Stimulated activated CD4-positive, alpha-beta T cell treated with anti-CD3 and anti-CD28 coated beads, TNF-alpha, amount 100 ng/mL, for 24 hours (primary cell): ENCODE measurements around the gene SFT2D3.

Experiments used
- DNase-seq, 3 experiments: peaks; one replicate each; pipeline ENCODE4 v3.0.0-alpha.2; 2020; ENCODE audit warnings: low read depth in 3 of 3

The SFT2D3 gene

DNA sequence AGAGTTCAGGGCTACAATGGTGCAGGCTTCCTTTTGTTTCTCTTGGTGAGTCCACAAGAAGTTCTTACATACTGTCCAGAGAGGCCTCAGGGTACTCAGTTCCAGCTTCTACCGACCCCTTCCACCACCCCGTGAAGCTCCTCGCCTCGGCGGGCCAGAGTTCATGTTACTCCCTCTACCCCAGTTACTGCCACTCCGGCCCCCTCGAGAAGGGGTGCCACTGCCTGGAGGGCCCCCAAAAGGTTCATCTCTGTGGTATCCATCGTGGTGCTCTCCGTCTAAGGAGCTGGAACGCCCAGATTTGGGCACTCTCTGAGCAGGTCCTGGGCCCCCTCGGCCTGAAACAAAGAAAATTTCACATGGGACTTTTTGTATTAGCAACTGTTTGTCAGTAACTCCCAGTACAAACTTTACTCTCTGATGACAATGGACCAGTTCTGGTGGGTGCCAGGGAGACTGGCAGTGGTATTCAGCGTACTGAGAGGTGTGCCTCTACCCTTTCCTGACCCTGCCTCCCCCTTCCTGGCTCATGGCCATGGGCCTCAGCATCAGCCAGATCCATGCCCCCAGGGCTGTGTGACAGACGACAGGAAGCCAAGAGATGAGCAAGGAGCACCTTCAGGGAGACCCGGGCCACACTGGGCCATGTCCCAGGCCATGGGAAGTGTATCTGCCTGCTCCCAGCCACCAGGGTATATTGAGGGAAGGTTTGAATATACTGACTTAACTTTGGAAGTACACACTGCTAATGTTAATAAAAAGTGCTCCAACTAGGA lies 5.1 kb downstream of the SFT2D3 start:
- no peak for DNase-seq

DNA sequence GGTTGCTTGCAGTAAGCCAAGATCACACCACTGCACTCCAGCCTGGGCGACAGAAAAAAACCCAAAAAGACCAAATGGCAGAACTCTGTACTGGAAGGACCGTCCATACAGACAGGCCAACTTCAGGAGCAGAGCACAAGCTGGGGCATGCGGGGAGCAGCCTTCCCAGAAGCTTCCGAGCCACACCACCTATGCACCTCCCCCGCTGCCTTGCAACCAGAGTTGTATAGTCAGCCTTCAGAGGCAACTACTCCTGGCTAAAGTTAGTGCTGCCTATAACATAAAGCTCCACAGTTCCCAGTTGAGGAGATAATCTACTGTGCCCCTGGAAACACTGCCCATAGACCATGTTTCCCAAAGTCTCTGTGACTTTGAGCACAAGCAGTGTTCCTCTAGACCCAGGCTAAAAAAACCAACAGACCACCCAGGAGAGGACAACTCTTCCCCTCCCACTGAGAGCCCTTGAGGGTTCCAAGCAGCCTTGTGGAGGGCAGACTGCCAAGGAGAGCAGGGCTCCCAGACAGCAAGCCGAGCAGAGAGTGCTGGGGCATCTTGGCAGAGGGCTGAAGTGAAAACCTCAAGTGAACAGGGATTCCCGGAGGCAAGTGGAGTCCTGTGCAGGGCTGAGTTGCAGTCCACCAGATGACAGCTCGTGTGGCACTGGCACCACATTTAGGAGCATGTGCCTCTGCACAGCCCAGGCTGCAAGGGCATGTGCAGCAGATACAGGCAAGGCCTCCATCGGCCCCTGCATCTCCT lies 6.8 kb downstream of the SFT2D3 start:
- DNase-seq = no peak

DNA sequence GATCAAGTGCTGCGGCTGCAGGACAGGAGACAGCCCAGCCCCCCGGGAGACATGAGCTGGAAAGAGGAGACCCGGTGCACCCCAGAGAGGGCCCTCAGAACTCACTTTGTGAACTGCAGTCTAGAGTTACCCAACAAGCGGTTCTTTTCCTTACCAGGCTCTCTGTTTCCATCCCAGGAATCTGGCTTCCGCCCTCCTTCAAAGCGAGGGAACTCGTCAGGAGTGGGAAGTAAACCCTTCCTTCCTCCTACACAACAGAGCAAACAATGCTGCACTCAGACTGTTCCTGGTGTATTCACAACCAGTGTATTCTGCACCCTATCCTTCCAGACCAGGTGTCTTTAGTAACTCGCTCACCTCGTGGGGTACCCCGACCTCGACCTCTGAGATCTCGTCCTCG lies 8.0 kb downstream of the SFT2D3 start:
- no peak for DNase-seq

DNA sequence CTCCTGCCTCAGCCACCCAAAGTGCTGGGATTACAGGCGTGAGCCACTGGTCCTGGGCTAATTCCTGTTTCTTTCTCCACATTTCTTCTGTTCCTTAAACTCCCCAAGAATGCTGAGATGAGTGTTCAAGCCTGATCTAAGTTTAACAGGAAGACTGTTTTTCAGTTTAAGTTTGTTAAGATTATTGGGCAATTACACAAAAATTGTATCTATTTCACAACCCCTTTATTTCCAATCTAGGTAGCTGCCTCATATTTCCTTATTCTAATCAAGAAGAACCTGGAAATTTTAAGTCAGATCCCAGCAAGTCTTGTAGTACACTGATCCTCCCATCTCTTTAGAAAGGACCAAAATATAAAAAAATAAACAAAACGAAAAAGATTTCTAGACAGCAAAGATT lies 11.7 kb downstream of the SFT2D3 start:
- no peak for DNase-seq

DNA sequence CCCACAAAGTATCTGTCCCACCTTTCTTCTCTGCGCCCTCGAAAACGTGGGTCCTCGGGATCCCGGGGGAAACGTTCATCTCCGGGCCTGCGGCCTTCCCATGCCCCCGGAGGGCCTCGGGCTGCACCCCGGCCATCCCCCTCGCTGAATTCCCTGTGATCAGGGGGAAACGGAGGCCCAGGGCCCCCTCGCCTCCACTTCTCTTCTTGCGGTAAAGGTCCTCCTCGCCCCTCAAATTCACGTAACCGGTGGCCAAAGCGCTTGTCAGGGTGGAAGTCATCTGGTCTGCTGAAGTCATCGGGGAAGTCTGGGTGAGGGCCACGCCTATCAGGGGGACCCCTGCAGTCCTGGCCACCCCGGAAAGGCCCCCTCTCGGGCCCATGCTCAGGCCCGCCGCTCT lies 12.3 kb downstream of the SFT2D3 start:
- DNase-seq = no peak

DNA sequence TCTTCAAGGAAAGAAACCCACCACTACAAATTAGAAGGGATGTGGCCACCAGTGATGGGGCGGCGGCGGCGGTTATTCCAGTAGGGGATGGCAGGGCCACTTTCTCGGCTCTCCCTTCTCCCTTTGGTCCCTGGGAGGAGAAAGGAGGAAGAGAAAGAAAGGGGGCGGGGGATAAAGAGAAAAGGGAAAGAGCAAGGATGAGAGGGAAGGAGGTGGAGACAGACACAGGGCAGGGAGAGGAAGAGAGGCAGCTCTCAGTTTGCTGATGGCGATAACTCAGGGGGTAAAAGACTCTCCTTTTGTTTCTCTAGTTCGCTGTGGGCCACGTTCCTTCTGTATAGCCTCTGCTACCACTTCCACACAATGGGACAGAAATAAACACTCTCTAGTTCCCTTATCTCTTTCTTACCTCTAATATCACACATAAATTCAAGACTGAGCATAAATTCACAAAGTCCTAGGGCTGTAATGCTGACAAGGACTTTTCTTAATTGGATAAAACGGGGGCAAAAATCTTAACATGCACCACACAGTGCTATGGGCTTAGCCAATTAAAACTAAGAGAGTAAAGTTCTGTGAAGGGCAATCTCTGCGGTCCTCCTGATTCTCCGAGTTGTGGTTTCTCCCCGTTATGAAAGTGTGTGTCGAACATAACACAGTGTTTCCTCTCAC lies 14.6 kb downstream of the SFT2D3 start:
- no peak for DNase-seq

DNA sequence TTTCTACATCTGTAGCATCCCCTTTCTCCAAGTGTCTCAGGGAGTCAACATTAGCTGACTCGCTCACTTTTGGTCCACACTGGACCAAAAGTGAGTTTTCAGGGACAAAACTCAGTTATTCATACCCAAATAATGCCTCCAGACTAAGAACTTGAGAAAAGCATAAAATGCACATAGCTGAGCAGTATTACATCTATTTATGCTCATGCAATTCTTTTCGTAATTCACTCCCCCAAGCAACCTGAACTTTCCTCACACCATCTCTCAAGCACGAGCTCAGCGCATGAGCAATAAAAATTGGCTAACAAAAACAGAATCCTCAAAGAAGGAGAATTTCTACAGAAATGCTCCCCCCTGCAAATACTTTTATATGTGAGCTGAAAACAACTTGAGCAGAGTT lies 17.0 kb downstream of the SFT2D3 start:
- DNase-seq = no peak

DNA sequence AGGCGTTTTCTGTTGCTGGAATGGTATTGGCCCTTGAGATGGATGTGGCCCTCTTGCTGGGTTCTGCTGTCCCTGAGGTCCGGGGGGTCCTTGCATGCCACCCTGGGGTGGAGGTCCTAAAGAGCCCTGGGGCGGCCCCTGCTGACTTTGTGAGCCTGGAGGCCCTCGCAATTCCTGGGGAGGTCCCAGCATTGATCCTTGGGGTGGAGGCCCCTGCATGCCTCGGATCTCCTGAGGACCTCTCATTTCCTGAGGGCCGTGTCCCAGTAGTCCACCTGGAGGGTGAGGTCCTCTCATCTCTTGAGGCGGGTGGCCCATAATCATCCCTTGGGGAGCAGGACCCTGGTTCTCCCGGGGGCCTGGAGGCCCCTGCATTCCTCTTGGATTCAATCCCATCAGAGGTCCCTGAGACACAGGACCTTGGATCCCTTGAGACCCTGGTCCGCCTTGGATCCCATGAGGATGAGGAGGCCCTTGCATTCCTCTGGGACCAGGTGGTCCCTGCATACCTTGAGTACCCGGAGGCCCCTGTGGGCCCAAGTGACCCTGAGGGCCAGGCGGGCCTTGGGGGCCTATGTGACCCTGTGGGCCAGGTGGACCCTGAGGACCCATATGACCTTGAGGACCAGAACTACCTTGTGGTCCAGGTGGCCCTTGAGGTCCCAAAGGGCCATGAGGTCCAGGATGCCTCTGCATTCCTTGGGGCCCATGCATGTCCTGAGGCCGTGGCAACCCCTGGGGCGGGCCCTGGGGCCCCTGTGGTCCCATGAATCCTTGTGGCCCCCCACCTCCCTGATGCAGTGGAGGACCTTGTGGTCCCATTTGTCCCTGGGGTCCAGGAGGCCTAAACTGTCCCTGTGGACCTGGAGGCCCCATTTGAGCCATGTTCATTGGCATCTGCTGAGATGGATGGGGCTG lies 18.3 kb downstream of the SFT2D3 start:
- DNase-seq = no peak

DNA sequence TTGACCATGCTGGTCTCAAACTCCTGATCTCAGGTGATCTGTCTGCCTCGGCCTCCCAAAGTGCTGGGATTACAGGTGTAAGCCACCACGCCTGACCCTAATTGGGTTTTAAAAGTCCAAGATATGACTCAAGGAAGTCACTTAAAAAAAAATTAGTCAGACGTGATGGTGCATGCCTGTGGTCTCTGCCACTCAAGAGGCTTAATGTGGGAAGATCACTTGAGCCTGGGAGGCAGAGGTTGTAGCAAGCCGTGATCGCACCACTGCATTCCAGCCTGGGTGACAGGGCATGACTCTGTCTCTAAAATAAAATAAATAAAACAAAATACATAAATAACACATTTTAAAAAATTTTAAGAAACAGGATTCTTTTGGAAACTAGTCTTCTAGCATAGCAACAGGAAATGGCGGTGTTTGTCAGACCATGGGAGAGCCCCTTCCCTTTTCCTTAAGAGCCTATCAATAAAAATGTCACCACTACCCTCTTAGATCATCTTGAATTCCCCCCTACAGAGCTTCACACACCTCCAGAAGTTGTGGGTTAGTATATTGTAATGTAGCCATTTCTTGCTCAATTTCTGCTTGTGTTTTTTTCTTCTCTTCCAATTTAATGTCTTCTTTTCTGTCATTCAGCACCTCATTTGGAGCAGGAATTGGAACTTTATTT lies 20.1 kb downstream of the SFT2D3 start:
- DNase-seq = no peak

DNA sequence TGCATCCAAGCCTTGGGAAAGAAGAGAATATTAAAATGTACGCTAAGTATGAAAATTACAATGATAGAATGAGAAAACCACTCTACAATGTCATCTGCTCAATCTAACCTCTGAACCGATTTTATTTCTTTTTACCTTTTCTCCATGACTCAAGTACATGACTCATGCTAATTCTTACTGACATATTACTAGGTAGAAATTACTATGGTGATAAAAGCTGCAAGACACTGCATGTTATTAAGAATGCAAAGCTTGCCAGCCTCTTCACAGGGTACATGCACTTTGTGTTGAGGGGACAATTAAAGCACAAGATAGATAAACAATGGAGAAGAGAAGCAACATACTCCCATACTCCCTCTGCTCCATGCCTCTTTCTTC lies 20.7 kb downstream of the SFT2D3 start:
- DNase-seq = no peak

DNA sequence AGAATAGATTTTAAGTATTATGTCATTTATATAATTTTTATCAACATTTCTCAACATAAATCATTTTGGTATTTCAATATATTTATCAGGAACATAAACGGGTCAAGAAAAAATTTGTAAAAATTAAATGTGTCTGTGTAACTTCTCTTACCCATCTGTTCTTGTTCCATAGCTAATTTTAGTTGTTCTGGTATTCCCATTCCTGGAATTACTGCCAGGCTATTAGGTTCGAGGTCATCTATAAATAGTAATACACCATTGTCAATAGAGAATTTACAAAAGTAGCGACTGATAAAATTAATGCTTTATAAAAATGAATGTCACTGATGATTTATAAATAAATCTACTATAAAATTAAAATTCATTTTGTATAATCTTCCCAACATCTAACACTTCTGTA lies 21.5 kb downstream of the SFT2D3 start:
- DNase-seq = no peak

DNA sequence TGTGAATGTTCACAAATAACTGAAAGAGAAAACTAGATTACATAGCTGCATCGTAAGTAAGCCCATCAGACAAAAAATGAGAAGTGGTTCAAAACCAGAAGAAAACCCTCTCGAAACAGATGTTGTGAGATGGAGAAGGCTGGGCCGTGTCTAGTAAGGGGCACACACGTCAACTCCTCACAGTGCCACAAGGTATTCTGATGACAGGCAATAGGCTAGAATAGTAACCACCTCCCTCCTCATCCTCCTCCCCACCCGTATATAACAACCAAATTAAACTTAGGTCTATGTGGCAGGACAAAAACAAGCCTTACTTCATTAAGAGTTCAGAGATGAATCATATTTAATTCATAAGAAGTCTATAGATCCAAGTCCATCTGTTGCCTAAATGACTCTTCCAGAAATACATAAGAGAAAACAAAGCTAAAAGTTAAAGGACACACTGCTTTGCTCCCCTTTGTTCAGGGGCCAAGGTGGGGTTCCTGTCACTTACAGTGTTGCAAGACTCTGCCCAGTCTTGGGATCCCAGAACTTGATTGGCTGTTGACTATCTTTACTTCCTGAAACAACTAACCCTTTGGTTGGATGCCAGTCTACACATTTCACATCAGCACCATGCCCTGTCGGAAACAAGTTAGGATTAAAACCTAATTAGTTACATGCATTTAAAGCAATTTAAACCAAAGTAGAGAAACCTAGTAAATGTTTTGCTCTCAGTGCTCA lies 25.0 kb downstream of the SFT2D3 start:
- no peak for DNase-seq

DNA sequence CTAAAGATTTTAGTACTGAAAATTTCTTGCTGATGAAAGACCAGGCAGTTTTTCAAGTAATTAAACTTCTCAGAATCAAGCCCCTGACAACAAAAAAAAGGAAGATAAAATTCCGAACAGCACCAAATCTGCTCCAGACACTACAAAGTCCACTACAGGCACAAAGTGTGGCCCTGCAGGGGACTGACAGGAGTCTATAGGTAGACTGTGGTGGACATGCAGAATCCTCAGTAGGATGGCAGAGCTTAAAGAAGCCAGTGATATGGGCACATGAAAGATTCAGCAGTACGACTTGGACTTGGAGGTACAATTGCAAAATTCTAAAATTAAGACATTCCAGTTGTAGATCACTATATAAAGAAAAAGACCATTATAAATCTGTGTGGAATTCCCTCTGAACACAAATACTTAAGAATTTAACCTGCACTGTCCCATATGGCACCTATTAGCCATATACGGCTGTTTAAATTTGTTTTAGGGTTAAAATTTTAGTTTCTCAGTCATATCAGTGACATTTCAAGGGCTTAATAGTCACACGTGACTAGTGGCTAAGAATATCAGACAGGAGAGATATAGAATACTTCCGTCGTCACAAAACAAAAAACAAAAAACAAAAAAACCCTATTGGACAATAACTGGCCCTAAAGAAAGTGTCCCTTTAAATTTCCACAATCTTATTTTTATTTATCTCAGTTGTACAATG lies 32.0 kb downstream of the SFT2D3 start:
- no peak for DNase-seq

DNA sequence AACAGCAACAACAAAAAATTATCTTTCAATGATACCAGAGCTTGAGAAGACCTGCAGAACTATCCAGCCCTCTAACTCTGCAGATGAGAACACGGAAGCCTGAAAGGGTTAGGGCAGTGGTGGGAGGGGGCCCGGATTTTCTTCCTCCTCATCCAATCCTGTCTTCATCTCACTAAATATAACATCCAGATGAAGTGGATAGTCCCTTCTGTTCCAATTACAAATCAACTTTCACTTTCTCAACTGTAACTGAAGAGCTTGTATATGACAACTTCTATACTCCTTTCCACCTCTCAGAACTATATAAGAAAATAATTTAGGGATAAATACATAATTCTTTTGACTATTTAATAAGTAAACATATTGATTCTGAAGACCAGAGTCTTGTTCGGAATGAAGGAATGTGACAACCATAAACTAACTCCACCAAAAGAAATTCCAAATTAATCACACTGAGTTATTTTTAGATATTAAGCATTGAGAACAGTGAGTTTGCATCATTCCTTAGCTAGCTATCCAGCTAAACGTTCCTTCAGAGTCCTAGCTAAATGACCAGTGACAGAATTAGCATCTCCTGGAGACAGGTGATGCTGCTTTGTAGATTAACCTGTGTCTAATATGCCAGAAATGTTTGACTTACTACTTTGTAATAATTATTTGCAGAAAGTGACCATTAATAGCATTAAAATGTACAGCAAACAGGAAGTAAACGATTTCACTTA lies 32.7 kb downstream of the SFT2D3 start:
- DNase-seq = no peak

DNA sequence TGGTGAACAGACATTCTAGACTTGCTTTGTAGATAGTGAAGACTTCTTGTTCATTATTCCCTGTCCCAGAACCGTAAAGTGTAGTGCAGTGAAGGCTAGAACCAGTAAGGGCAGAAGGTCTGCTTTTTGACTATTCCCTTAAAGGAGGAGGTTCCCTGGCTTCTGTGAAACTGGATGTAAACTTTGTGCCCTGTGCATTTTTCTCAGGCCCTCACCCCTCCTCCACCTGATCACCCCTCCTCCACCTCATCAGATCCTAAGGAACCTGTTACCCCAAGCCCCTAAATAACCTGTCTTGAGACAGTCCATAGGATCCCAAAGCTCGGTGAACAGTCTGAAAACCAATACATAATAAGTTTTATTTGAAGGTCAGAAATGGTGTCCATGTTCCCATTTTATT lies 33.7 kb downstream of the SFT2D3 start:
- no peak for DNase-seq

DNA sequence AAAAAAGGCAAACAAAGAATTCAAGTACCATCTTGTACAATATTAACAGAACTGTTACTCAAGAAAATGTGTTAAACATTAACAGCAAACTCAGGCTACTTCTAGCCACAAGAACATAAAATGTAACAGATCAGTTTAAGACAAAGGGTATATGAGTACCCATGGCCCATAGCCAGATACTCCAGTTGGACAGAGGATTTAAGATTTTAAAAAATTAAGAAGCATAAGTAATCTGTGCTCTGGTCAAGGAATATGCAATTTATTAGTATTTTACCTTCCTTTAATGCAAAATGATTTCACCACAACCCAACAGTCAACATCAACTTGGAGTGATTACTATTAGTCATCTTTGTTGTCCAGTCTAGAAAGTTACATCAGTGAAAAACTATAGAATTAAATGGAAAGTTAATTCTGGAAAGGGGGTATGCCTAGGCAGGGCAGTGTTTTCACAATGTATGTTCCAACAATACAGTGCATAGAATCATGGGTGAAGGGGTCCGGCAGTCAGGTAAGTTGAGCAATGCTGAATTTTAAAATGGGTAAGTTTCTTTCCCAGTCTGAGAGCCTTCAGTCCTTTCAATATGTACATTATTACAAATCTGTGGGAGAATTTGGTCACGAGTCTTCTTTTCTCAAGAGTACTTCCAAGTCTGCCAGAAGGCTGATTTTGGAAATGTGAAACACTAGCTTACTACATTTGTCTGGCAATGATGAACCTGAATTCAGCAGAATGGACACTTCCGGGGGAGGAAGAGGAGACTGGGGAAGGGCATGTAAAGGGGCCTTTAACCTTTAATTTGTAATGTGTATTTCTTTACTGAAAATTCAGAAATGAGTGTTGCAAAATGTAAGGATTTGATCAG lies 34.5 kb downstream of the SFT2D3 start:
- DNase-seq = no peak

DNA sequence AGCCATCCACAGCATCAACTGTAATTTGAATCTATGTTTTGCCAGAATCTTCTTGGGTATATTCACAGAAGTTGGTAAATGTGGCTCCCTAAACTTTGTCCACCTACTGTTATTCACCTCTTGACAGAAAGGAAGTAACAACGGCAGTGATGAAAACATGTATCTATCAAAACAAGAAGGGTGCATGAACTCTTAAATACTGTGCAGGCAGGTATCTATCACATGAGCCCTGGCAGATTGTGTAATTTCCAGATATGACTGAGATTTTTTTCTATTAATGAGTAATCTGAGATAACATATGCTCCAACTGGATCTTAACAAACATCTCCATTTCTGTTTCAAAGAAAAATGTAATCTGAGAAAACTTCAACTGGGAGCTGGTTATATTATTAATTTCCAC lies 36.6 kb downstream of the SFT2D3 start:
- no peak for DNase-seq

DNA sequence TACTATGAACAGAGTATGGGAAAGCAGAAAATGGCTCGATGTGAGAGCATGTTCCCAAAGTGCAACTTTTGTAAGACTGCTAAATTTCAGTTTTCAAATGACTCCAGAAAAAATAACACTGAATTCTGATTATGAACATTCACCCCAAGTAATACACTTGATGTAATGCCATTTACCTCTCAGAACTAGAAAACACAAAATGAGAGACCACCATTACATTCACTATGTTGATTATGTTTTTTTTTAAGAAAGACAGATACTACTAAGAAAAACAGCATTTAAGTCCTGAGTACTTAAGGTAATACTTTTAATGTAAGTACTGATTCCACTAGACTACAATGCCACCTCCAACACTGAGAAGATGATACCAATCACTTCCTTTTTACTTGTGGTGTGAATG lies 38.5 kb downstream of the SFT2D3 start:
- DNase-seq = no peak
